ENCODE measurements around the gene HEXB. TPM values are rescaled to one million over a fixed set of nuclear protein-coding genes. Genes with fewer than 3 reads are reported as not detected.
A peak's percentile ranks its signal among the peaks of the same experiment; 100 is the strongest.

HEXB gene
- total RNA-seq (2021; ENCODE audit: unreplicated experiment) (248 TPM), Bru-seq, nascent RNA (percentile 68 among the genes with signal in this experiment), BruChase-seq, experiment 1, labeled RNA remaining after a 2-hour chase (percentile 69 among the genes with signal in this experiment), BruChase-seq, experiment 2, labeled RNA remaining after a 6-hour chase (percentile 80 among the genes with signal in this experiment)
- 123 TPM for polyA plus RNA-seq (2012; ENCODE audit: insufficient read length)
- long read RNA-seq, transcript HEXB-209 (6 exons, 1,684 nt): minor isoform, 7 of 432 reads
- long read RNA-seq, transcript HEXB-205 (3 exons, 806 nt): minor isoform, 5 of 432 reads
- long read RNA-seq, transcript HEXB-201 (14 exons, 1,901 nt): major isoform, 367 of 432 reads
- long read RNA-seq, partial matches to known transcripts: 16 of 432 reads
- long read RNA-seq, other reads (novel, unspliced or antisense): 36 of 432 reads

DNA sequence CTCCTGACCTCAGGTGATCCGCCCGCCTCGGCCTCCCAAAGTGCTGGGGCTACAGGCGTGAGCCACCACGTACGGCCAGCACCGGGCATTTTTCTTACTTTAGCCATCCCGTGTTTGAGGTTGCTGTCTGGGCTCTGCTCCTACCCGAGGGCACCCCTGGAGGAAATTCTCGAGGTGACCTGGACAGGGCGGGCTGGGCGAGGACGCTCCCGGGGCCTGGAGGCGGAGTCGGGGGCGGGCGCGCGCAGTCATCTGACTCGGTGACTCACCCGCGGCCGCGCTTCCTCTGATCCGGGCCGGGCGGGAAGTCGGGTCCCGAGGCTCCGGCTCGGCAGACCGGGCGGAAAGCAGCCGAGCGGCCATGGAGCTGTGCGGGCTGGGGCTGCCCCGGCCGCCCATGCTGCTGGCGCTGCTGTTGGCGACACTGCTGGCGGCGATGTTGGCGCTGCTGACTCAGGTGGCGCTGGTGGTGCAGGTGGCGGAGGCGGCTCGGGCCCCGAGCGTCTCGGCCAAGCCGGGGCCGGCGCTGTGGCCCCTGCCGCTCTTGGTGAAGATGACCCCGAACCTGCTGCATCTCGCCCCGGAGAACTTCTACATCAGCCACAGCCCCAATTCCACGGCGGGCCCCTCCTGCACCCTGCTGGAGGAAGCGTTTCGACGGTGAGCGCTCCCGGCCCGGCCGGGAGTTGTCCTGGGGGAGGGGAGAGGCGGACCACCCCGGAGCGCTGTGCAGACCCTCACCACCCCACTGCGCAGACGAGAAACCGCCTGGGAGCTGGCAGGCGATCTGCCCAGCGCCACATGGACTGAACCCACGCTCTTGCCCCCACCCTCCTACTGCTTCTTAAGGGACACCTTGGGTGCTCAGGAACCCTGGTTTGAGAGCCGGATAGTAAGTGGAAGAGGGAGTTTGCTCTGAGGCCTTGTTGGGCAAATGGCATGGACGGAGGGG is at the start of gene HEXB:
HEXB (plus strand) TSS at position 334 of the 952 bp plus-strand sequence; CDS start at position 362, 28 bp downstream.
- peaks cover 12% of the 10 kb centered on the region for H3K4me1 ChIP-seq (ENCODE audit: control insufficient read depth, insufficient read depth, low read length)
- H3K4me3 ChIP-seq (ENCODE audit: low read depth in 2 of 2, low read length in 2 of 2): peak within 1 kb of the TSS; percentile 88 to 96
- in situ Hi-C loops (cut with HindIII; ENCODE audit: low pct_unique_long_range_greater_than_20kb, low sequenced_read_pairs) (no loop called here), intact Hi-C loops (cut with micrococcal nuclease; ENCODE audit: unreplicated experiment) (no loop called here)
- CTCF ChIA-PET: interaction anchor here (1.0 kb wide), 1 partner anchor 783 kb away, joined by 3 read pairs; no protein-coding TSS in a partner anchor
- TF ChIP-seq POLR2AphosphoS5 (IDR thresholded peaks at IDR 0.05; ENCODE audit: low read depth, low read length) (peak; percentile 68), SIN3A (IDR thresholded peaks at IDR 0.05; ENCODE audit: borderline replicate concordance, insufficient read depth, low read depth, low read length) (peak; percentile 62; the same call in 1 of the 2 replicates), REST (IDR thresholded peaks at IDR 0.05; ENCODE audit: insufficient read depth in 1 of 2, low read depth in 2 of 2, low read length in 1 of 2) (0 out of 4 replicates have a peak, but pooled peaks of 1 of the 2 experiments have one; percentile 20), TCF7L2 (IDR thresholded peaks at IDR 0.05; ENCODE audit: low read depth, low read length) (peak; percentile 95), CTCF (IDR thresholded peaks at IDR 0.05) (no peak; the same call in 1 of the 2 replicates)
- POLR2A ChIA-PET: no interaction called here
- ATAC-seq (peak; percentile 99), DNase-seq (ENCODE audit: low read depth, low spot score) (no peak)
- BruUV-seq (replicated peaks): no TSS peak
- peak within 1 kb of the TSS; percentile 92 for H3K27ac ChIP-seq (ENCODE audit: low read length)
- H3K9me3 ChIP-seq (ENCODE audit: control insufficient read depth, insufficient read depth, low read depth, low read length): no peaks in the 10 kb centered on the region
- no peaks in the 10 kb centered on the region for H3K27me3 ChIP-seq (ENCODE audit: control insufficient read depth, insufficient read depth, low read length)
- H3K36me3 ChIP-seq (ENCODE audit: control insufficient read depth, insufficient read depth, low read length): peaks cover 14% of the 10 kb centered on the region

- BruUV-seq (replicated peaks): no TSS peak
- TF ChIP-seq REST (IDR thresholded peaks at IDR 0.05; ENCODE audit: insufficient read depth in 1 of 2, low read depth in 2 of 2, low read length in 1 of 2): no peak
- no peak for TF ChIP-seq POLR2AphosphoS5 (IDR thresholded peaks at IDR 0.05; ENCODE audit: low read depth, low read length)
- no peak for TF ChIP-seq SIN3A (IDR thresholded peaks at IDR 0.05; ENCODE audit: borderline replicate concordance, insufficient read depth, low read depth, low read length)
- no peak for TF ChIP-seq TCF7L2 (IDR thresholded peaks at IDR 0.05; ENCODE audit: low read depth, low read length)
- TF ChIP-seq CTCF (IDR thresholded peaks at IDR 0.05): no peak
- H3K9me3 ChIP-seq (ENCODE audit: control insufficient read depth, insufficient read depth, low read depth, low read length): no peaks in the 10 kb centered on the region
- DNase-seq (ENCODE audit: low read depth, low spot score): no peak
- intact Hi-C loops (cut with micrococcal nuclease; ENCODE audit: unreplicated experiment): no loop called here
- ChIA-PET CTCF (no interaction called here), POLR2A (no interaction called here)
- no peak overlapping the region for H3K27ac ChIP-seq (ENCODE audit: low read length)
- H3K36me3 ChIP-seq (ENCODE audit: control insufficient read depth, insufficient read depth, low read length): peaks cover 7% of the 10 kb centered on the region
- ATAC-seq: no peak
- H3K4me1 ChIP-seq (ENCODE audit: control insufficient read depth, insufficient read depth, low read length): peaks cover 56% of the 10 kb centered on the region
- H3K4me3 ChIP-seq (ENCODE audit: low read depth in 2 of 2, low read length in 2 of 2): no peak overlapping the region
- in situ Hi-C loops (cut with HindIII; ENCODE audit: low pct_unique_long_range_greater_than_20kb, low sequenced_read_pairs): no loop called here
- H3K27me3 ChIP-seq (ENCODE audit: control insufficient read depth, insufficient read depth, low read length): no peaks in the 10 kb centered on the region
These were observed 48.9 kb upstream of the HEXB start for GRCh38 chr5:74636149-74636548.

All from Panc1 (cell line).